GM21723 (cell line): ENCODE data around the gene QDPR.
"Not testable (repeated sequence)": the region's sequence is repeated elsewhere in the genome, so short reads cannot be mapped to it uniquely, and the experiment has no call there.

ENCODE experiments used
- ATAC-seq: cut with Tn5 transposase; IDR thresholded peaks from one replicate; pipeline ENCODE4 v1.9.1; 2021; ENCODE audit warnings: mild to moderate bottlenecking, moderate library complexity; ENCODE audit not compliant: unreplicated experiment

The QDPR gene

GRCh38 chr4:17492058-17492741 lies 19.7 kb downstream of the QDPR start:
- no peak for ATAC-seq

GRCh38 chr4:17491196-17491595 lies 20.7 kb downstream of the QDPR start:
- ATAC-seq = no peak

GRCh38 chr4:17490575-17491059 lies 21.3 kb downstream of the QDPR start:
- ATAC-seq = no peak

- no peak for ATAC-seq
Observed at GRCh38 chr4:17489721-17490120, 22.2 kb downstream of the QDPR start.

- ATAC-seq = no peak
Observed at GRCh38 chr4:17489123-17489522, 22.8 kb downstream of the QDPR start.

- ATAC-seq = no peak
Observed at GRCh38 chr4:17482716-17483115, 29.2 kb downstream of the QDPR start.

- ATAC-seq = no peak
Observed at GRCh38 chr4:17480955-17481354, 30.9 kb downstream of the QDPR start.

- no peak for ATAC-seq
Observed at GRCh38 chr4:17480210-17480927, 31.5 kb downstream of the QDPR start.

- ATAC-seq = no peak
Observed at GRCh38 chr4:17477774-17478472, 34.0 kb downstream of the QDPR start.

GRCh38 chr4:17476853-17477252 lies 35.0 kb downstream of the QDPR start:
- ATAC-seq = no peak

GRCh38 chr4:17475481-17475880 lies 36.4 kb downstream of the QDPR start:
- ATAC-seq = no peak

GRCh38 chr4:17469931-17470674 lies 41.8 kb downstream of the QDPR start:
- ATAC-seq = no peak

GRCh38 chr4:17468619-17469221 lies 43.2 kb downstream of the QDPR start:
- ATAC-seq = no peak

- no peak for ATAC-seq
Observed at GRCh38 chr4:17463606-17464005, 48.3 kb downstream of the QDPR start.

- no peak for ATAC-seq
Observed at GRCh38 chr4:17450269-17450804, 61.6 kb downstream of the QDPR start.

GRCh38 chr4:17448689-17449088 lies 63.2 kb downstream of the QDPR start:
- no peak for ATAC-seq

GRCh38 chr4:17447675-17448298 lies 64.1 kb downstream of the QDPR start:
- peak; percentile 97 for ATAC-seq

- no peak for ATAC-seq
Observed at GRCh38 chr4:17447056-17447455, 64.8 kb downstream of the QDPR start.

GRCh38 chr4:17442477-17442876 lies 69.4 kb downstream of the QDPR start:
- ATAC-seq = not testable (repeated sequence)

- no peak for ATAC-seq
Observed at GRCh38 chr4:17437396-17437795, 74.5 kb downstream of the QDPR start.
